Left ventricle myocardium superior (tissue), 1 donor: ENCODE results near the gene C1orf50. TPM values are rescaled to one million over a fixed set of nuclear protein-coding genes. Genes with fewer than 3 reads are reported as not detected.
"Not testable (repeated sequence)": the region's sequence is repeated elsewhere in the genome, so short reads cannot be mapped to it uniquely, and the experiment has no call there.

Experiments
- ATAC-seq: fragments of 200-7000 bp; cut with Tn5 transposase; one replicate; pipeline ENCODE4 v1.9.1; 2020; ENCODE audit warnings: mild to moderate bottlenecking, moderate library complexity
- DNase-seq: peaks from one replicate; pipeline ENCODE4 v3.0.0-alpha.2; 2020
- intact Hi-C: fragments of 100-400 bp; cut with micrococcal nuclease; formaldehyde crosslinking; loops from one replicate; pipeline ENCODE4 v1.11.0; 2022
- total RNA-seq: library from RNA; stranded (reverse); fragmentation: NEBNext Ultra II Directional; extraction: Animal tissue kit (Norgen Biotek cat#: 25700); gene quantifications from one replicate; pipeline ENCODE4 v1.2.1, GENCODE V29; 2021
- donor health status: DM: no; HTN: yes; CAD: no; lungs with severe emphysema.

Gene C1orf50
- total RNA-seq, 1 donor from 2014 or later = 10.4 TPM

DNA sequence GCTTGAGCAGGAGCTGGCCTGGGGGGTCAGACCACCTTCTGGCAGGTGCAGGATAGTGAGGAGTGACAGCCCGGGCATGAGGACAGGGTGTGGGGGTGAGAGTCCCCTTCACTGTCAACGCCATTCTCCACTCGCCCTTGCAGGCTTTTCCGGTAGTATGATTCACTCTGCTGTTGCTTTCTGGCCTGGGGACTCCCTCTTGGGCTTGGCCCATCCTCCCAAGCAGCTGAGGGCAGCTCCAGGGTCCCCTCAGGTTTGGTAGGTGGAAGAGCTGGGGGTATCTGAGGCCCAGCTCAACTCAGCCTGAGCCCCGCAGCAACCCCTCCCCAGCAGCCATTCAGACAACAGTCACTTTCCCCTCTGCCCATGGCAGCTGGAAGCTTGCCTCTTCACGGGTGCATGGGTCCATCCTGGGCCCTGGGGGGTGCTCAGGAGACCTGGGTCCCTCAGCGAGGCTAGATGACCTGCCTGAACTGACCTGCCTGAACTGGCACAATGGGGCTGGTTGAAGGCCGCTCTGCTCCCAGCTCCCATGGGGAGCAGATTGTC is 28.3 kb upstream of the C1orf50 start:
- intact Hi-C loops = no loop called here
- DNase-seq (no peak), ATAC-seq (no peak)

- no peak for DNase-seq
- intact Hi-C loops = loop anchor here (10.0 kb wide), 1 partner anchor 165 kb away; no protein-coding TSS in a partner anchor
- ATAC-seq = no peak
These were observed 27.0 kb upstream of the C1orf50 start, which contains the start of gene CLDN19 for GRCh38 chr1:42739753-42740700. CLDN19 (minus strand) TSS chr1:42740236; CDS start chr1:42740063, 173 bp downstream.

GRCh38 chr1:42740851-42741580 is 26.0 kb upstream of the C1orf50 start:
- ATAC-seq (no peak), DNase-seq (no peak)
- intact Hi-C loops = loop anchor here (10.0 kb wide), 1 partner anchor 166 kb away; no protein-coding TSS in a partner anchor

DNA sequence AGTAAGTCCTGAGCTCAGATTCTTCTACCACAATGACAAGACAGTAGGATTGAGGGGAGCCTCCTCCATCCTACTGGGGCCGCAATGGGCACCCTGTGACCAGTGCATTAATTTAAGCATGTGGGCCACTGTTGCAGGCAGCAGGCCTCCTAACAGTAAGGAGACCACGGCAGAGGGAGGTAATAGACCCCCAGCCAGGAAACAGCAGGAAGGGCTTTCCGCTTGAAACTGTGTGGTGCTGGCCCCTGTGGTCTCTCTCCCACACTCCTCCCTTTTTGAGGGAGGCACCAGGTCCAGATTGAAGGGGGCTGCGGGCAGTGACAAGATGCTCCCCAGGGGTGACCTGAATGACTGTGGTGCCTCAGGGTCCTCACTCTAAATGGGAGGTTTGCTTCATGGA is 25.3 kb upstream of the C1orf50 start:
- no peak for DNase-seq
- intact Hi-C loops = loop anchor here (10.0 kb wide), 1 partner anchor 167 kb away; no protein-coding TSS in a partner anchor
- ATAC-seq = no peak

GRCh38 chr1:42742141-42742540 is 24.9 kb upstream of the C1orf50 start:
- ATAC-seq (no peak), DNase-seq (no peak)
- intact Hi-C loops = loop anchor here (10.0 kb wide), 1 partner anchor 167 kb away; no protein-coding TSS in a partner anchor

DNA sequence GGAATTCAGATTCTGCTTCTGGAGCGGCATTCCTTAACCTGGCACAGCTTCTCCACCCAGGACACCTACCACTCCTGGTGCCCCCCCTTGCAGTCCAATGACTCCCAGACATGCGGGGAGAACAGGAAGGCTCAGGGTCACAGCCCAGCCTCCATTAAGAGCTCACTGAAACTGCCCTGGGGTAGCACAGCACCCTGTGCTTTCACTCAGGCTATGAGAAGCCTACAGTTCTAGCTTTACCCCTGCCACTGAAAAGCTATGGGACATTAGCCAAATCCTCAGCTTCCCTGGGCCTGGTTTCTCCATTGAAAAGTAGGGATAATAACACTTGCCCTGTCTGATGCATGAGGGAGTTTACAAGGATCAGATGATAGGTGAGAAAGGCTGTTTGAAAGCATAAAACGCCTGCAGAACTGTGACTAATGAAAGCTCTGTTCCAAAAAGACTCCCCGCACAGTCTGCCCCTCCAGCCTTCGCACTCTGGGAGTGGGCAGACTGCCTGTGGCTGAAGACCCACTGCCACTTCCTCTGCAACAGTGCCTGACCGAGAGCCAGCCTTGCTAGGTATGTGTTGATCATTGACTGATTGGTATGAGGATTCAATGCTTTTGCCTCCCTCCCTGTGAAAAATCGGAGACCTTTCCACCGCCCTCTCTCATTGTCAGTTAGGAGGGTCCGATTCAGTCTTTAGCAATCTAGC is 24.3 kb upstream of the C1orf50 start:
- ATAC-seq (no peak), DNase-seq (no peak)
- intact Hi-C loops = loop anchor here (10.0 kb wide), 1 partner anchor 168 kb away; no protein-coding TSS in a partner anchor

GRCh38 chr1:42743317-42744147 is 23.5 kb upstream of the C1orf50 start:
- no peak for ATAC-seq
- intact Hi-C loops = loop anchor here (10.0 kb wide), 1 partner anchor 169 kb away; no protein-coding TSS in a partner anchor
- DNase-seq = no peak

DNA sequence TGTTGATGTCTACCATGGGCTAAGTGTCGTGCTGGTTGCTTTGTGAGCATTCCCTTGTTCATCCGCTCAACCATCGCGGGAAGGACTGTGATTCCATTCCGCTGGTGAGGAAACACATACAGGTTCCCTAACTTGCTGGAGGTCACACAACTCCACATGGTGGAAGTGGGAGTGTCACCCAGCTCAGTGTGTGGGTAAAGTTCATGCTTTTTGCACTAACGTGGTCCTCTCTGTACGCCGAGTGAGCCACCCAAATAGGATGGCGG is 23.0 kb upstream of the C1orf50 start:
- ATAC-seq = no peak
- intact Hi-C loops = loop anchor here (10.0 kb wide), 1 partner anchor 169 kb away; no protein-coding TSS in a partner anchor
- DNase-seq = no peak

GRCh38 chr1:42745851-42746250 is 21.2 kb upstream of the C1orf50 start:
- intact Hi-C loops = loop anchor here (10.0 kb wide), 1 partner anchor 171 kb away; no protein-coding TSS in a partner anchor
- DNase-seq (no peak), ATAC-seq (no peak)

GRCh38 chr1:42746436-42747105 is 20.5 kb upstream of the C1orf50 start:
- DNase-seq (no peak), ATAC-seq (no peak)
- intact Hi-C loops = loop anchor here (10.0 kb wide), 1 partner anchor 172 kb away; no protein-coding TSS in a partner anchor

- peak; percentile 74 for DNase-seq
- intact Hi-C loops = loop anchor here (10.0 kb wide), 1 partner anchor 172 kb away; no protein-coding TSS in a partner anchor
- ATAC-seq = peak; percentile 75
These were observed 19.9 kb upstream of the C1orf50 start for GRCh38 chr1:42747125-42747524.

- ATAC-seq = no peak
- no peak for DNase-seq
- intact Hi-C loops = loop anchor here (10.0 kb wide), 1 partner anchor 173 kb away; no protein-coding TSS in a partner anchor
These were observed 19.0 kb upstream of the C1orf50 start for GRCh38 chr1:42748021-42748420.

GRCh38 chr1:42748461-42749410 is 18.3 kb upstream of the C1orf50 start:
- intact Hi-C loops = loop anchor here (10.0 kb wide), 1 partner anchor 174 kb away; no protein-coding TSS in a partner anchor
- no peak for ATAC-seq

GRCh38 chr1:42750041-42750440 is 17.0 kb upstream of the C1orf50 start:
- intact Hi-C loops = no loop called here
- ATAC-seq (no peak), DNase-seq (no peak)

More at GRCh38 chr1:42748461-42749410, 18.3 kb upstream of the C1orf50 start:
- no peak for DNase-seq

DNA sequence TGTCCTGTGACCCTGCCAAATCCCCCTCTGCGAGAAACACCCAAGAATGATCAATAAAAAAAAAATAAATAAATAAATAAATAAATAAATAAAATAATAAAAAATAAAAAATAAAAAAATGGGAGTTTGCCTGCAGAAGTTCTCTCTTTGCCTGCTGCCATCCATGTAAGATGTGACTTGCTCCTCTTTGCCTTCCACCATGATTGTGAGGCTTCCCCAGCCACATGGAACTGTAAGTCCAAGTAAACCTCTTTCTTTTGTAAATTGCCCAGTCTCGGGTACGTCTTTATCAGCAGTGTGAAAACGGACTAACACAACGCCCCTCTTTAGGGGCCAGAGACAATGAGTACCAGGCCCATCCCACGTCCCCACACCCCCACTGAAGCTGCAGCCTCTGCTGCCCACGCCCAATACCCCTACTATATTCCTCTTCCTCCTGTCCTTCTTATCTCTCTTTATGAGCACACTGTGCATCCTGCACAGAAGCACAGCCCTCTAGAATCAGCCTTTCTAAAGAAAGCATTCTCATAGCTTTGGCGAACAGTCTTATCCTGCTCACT is 15.5 kb upstream of the C1orf50 start:
- ATAC-seq, intact Hi-C loops, DNase-seq: not testable (repeated sequence)

GRCh38 chr1:42752284-42752683 is 14.8 kb upstream of the C1orf50 start:
- DNase-seq (no peak), ATAC-seq (no peak)
- intact Hi-C loops = no loop called here
